HepG2 (cell line): ENCODE measurements around the gene KAZALD1.
A peak's percentile ranks its signal among the peaks of the same experiment; 100 is the strongest.

Source experiments
- ARNTL ChIP-seq: sonication (generic); formaldehyde crosslinking; IDR thresholded peaks from 2 replicates; pipeline ENCODE4 v1.4.0; 2020; ENCODE audit warnings: mild to moderate bottlenecking, missing genetic modification reagents
- BATF2 ChIP-seq: sonication (generic); formaldehyde crosslinking; IDR thresholded peaks from 2 replicates; pipeline ENCODE4 v1.8.0; 2022; ENCODE audit warnings: mild to moderate bottlenecking, missing genetic modification reagents, moderate library complexity
- CEBPG ChIP-seq: IDR thresholded peaks from 2 replicates; pipeline ENCODE4 v1.6.1; 2016
- EZH2 ChIP-seq: conservative IDR thresholded peaks from 2 replicates; pipeline ENCODE4 v1.6.1; 2012; ENCODE audit warnings: mild to moderate bottlenecking, low read depth, low read length, moderate library complexity
- GABPA ChIP-seq, 2 experiments: IDR thresholded peaks; 2 replicates each; pipeline ENCODE4 v1.6.1; 2011 to 2016; ENCODE audit warnings: low read depth in 2 of 2, low read length in 1 of 2, missing biosample characterization in 1 of 2, missing genetic modification characterization in 1 of 2
- IKZF1 ChIP-seq: fragments of 450-650 bp; IDR thresholded peaks from 2 replicates; pipeline ENCODE4 v1.7.1; 2016
- JUND ChIP-seq: sonication (generic); formaldehyde crosslinking; IDR thresholded peaks from 2 replicates; pipeline ENCODE4 v1.8.0; 2022; ENCODE audit warnings: mild to moderate bottlenecking, missing genetic modification reagents
- MLX ChIP-seq: IDR thresholded peaks from 2 replicates; pipeline ENCODE4 v1.6.1; 2016
- SMC3 ChIP-seq: IDR thresholded peaks from 2 replicates; pipeline ENCODE4 v1.6.1; 2011; ENCODE audit warnings: low read length, improper control_type of control experiment
- SNAPC2 ChIP-seq: sonication (generic); formaldehyde crosslinking; IDR thresholded peaks from 2 replicates; pipeline ENCODE4 v1.8.1; 2022; ENCODE audit warnings: mild to moderate bottlenecking, missing genetic modification reagents
- YY1 ChIP-seq: IDR thresholded peaks from 2 replicates; pipeline ENCODE4 v1.6.1; 2011; ENCODE audit warnings: low read length, low read depth, moderate library complexity, mild to moderate bottlenecking; ENCODE audit not compliant: insufficient read depth, insufficient replicate concordance
- ZBTB33 ChIP-seq: sonication (generic); formaldehyde crosslinking; IDR thresholded peaks from 2 replicates; pipeline ENCODE4 v1.4.0; 2020; ENCODE audit warnings: missing genetic modification reagents
- TF ChIP-seq, protein P1 (sequence below): sonication (generic); formaldehyde crosslinking; IDR thresholded peaks from 2 replicates; pipeline ENCODE4 v1.5.0; 2020; ENCODE audit warnings: mild to moderate bottlenecking, missing genetic modification reagents, moderate library complexity
- TF ChIP-seq, protein P2 (sequence below): sonication (generic); formaldehyde crosslinking; IDR thresholded peaks from 2 replicates; pipeline ENCODE4 v1.8.0; 2022; ENCODE audit warnings: mild to moderate bottlenecking, missing genetic modification reagents; ENCODE audit not compliant: insufficient replicate concordance

- TF ChIP-seq YY1: no peak
- TF ChIP-seq BATF2: no peak
- no peak for TF ChIP-seq EZH2
- TF ChIP-seq JUND: no peak
- TF ChIP-seq ARNTL (CRISPR knock-in tag): no peak
- TF ChIP-seq, protein P1, sequence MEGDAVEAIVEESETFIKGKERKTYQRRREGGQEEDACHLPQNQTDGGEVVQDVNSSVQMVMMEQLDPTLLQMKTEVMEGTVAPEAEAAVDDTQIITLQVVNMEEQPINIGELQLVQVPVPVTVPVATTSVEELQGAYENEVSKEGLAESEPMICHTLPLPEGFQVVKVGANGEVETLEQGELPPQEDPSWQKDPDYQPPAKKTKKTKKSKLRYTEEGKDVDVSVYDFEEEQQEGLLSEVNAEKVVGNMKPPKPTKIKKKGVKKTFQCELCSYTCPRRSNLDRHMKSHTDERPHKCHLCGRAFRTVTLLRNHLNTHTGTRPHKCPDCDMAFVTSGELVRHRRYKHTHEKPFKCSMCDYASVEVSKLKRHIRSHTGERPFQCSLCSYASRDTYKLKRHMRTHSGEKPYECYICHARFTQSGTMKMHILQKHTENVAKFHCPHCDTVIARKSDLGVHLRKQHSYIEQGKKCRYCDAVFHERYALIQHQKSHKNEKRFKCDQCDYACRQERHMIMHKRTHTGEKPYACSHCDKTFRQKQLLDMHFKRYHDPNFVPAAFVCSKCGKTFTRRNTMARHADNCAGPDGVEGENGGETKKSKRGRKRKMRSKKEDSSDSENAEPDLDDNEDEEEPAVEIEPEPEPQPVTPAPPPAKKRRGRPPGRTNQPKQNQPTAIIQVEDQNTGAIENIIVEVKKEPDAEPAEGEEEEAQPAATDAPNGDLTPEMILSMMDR (CRISPR knock-in tag): no peak
- no peak for TF ChIP-seq SMC3
- no peak for TF ChIP-seq IKZF1
- no peak for TF ChIP-seq MLX (CRISPR knock-in tag)
- TF ChIP-seq ZBTB33 (CRISPR knock-in tag): no peak
- TF ChIP-seq, protein P2, sequence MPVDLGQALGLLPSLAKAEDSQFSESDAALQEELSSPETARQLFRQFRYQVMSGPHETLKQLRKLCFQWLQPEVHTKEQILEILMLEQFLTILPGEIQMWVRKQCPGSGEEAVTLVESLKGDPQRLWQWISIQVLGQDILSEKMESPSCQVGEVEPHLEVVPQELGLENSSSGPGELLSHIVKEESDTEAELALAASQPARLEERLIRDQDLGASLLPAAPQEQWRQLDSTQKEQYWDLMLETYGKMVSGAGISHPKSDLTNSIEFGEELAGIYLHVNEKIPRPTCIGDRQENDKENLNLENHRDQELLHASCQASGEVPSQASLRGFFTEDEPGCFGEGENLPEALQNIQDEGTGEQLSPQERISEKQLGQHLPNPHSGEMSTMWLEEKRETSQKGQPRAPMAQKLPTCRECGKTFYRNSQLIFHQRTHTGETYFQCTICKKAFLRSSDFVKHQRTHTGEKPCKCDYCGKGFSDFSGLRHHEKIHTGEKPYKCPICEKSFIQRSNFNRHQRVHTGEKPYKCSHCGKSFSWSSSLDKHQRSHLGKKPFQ (CRISPR knock-in tag): peak; percentile 55
- no peak for TF ChIP-seq CEBPG (CRISPR knock-in tag)
- no peak for TF ChIP-seq GABPA (IDR thresholded peaks at IDR 0.05; ENCODE audit: low read depth, low read length)
- TF ChIP-seq GABPA (CRISPR knock-in tag; IDR thresholded peaks at IDR 0.05; ENCODE audit: low read depth): no peak
- TF ChIP-seq SNAPC2: no peak; the same call in 1 of the 2 replicates
Measured at GRCh38 chr10:101031128-101031795, 30.5 kb upstream of the KAZALD1 start, which contains the start of the genes PDZD7 and SFXN3.
